Body of pancreas (tissue), 4 donors: ENCODE data around the gene UTRN. TPM values are rescaled to one million over a fixed set of nuclear protein-coding genes. Genes with fewer than 3 reads are reported as not detected.
A peak's percentile ranks its signal among the peaks of the same experiment; 100 is the strongest.

Source experiments
- ATAC-seq: fragments of 150-250 bp; one replicate; pipeline ENCODE4 v1.9.1; 2016
- DNase-seq, 4 donors: peaks; one replicate each; pipeline ENCODE4 v3.0.0-alpha.2; 2019
- H3K27ac ChIP-seq, 4 donors: fragments of 200-600 bp; sonication (generic); 1 replicate in 3 of 4; 2 replicates in 1 of 4; pipeline versions ENCODE4 v1.5.1 to v1.6.1; 2016 to 2019; ENCODE audit warnings: mild to moderate bottlenecking in 1 of 4, mixed read lengths in 1 of 4, moderate library complexity in 1 of 4
- H3K27me3 ChIP-seq, 2 donors: fragments of 200-600 bp; sonication (generic); one replicate each; pipeline ENCODE4 v1.6.0; 2016; ENCODE audit warnings: mild to moderate bottlenecking in 1 of 2
- H3K36me3 ChIP-seq, 2 donors: fragments of 200-600 bp; sonication (generic); replicated peaks in 1 of 2; 2 replicates each; pipeline ENCODE4 v1.5.1; 2016; ENCODE audit warnings: low read depth in 2 of 2; ENCODE audit not compliant: insufficient read depth in 1 of 2
- H3K4me1 ChIP-seq: fragments of 200-600 bp; sonication (generic); one replicate; pipeline ENCODE4 v1.6.0; 2016
- H3K4me3 ChIP-seq, 2 donors: fragments of 200-600 bp; sonication (generic); 1 replicate in 1 of 2; 2 replicates in 1 of 2; pipeline ENCODE4 v1.5.1; 2016 to 2019
- H3K9me3 ChIP-seq, 3 donors: fragments of 200-600 bp; sonication (generic); 1 replicate in 2 of 3; 2 replicates in 1 of 3; pipeline ENCODE4 v1.5.1; 2016
- POLR2A ChIP-seq, 3 donors: fragments of 450-650 bp; IDR thresholded peaks; one replicate each; pipeline ENCODE4 v1.6.1; 2016; ENCODE audit warnings: antibody characterized with exemption in 3 of 3, mild to moderate bottlenecking in 2 of 3
- WGBS, 2 donors: methylation state at CpG; one replicate each; pipeline ENCODE4 v1.1.5; 2017; 5-methylcytosine and 5-hydroxymethylcytosine counted together
- intact Hi-C: fragments of 100-400 bp; cut with DNase I; formaldehyde crosslinking; loops from one replicate; pipeline ENCODE4 v1.15.1; 2023
- total RNA-seq, 2 donors: library from RNA; depleted of rRNA; stranded (reverse); fragments of >200 nt; gene quantifications; one replicate each; pipeline ENCODE4 v1.1.0, GENCODE V29; 2016
- TF ChIP-seq, protein P1 (sequence below), 7 experiments: fragments of 450-650 bp in 4 of 7; fragments of 200-600 bp in 3 of 7; sonication (generic) in 3 of 7; IDR thresholded peaks; one replicate each; pipeline ENCODE4 v1.5.1; 2016 to 2019; ENCODE audit warnings: antibody characterized with exemption in 7 of 7

The UTRN gene
- total RNA-seq, 2 donors from 2014 or later, result 112 to 133 TPM

DNA sequence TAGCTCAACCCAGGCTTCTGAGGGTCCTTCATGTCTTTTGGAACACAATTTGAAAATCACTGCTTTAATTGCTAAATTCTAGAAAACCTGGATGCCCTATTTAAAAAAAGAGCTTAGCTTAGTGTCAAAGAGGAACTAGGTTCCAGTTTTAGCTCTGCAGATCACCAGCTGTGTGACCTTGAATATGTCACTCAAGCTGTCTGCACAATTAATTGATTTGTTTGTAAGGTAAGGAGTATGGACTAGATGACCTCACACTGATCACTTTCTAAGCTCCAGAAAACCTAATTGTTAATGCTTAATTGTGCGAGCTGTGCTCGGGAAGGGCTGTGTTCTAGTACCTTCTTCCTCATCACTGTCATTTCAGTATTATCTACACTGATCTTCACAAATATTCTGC, 26.2 kb downstream of the UTRN start:
- Histone ChIP-seq H3K27me3 (no peaks in the 10 kb centered on the region), H3K4me3 (no peak overlapping the region), H3K27ac (peak overlapping the region in 1 of 4 donors; percentile 29), H3K9me3 (no peaks in the 10 kb centered on the region), H3K36me3 (no peaks in the 10 kb centered on the region), H3K4me1 (peaks cover 48% of the 10 kb centered on the region)
- no peak for TF ChIP-seq POLR2A (IDR thresholded peaks at IDR 0.05)
- TF ChIP-seq, protein P1, sequence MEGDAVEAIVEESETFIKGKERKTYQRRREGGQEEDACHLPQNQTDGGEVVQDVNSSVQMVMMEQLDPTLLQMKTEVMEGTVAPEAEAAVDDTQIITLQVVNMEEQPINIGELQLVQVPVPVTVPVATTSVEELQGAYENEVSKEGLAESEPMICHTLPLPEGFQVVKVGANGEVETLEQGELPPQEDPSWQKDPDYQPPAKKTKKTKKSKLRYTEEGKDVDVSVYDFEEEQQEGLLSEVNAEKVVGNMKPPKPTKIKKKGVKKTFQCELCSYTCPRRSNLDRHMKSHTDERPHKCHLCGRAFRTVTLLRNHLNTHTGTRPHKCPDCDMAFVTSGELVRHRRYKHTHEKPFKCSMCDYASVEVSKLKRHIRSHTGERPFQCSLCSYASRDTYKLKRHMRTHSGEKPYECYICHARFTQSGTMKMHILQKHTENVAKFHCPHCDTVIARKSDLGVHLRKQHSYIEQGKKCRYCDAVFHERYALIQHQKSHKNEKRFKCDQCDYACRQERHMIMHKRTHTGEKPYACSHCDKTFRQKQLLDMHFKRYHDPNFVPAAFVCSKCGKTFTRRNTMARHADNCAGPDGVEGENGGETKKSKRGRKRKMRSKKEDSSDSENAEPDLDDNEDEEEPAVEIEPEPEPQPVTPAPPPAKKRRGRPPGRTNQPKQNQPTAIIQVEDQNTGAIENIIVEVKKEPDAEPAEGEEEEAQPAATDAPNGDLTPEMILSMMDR (IDR thresholded peaks at IDR 0.05), result no peak
- WGBS, 2 donors, result 41 to 48% methylated on average over 2 of the region's 2 CpGs
- intact Hi-C loops, result no loop called here
- ATAC-seq (no peak), DNase-seq (no peak)

DNA sequence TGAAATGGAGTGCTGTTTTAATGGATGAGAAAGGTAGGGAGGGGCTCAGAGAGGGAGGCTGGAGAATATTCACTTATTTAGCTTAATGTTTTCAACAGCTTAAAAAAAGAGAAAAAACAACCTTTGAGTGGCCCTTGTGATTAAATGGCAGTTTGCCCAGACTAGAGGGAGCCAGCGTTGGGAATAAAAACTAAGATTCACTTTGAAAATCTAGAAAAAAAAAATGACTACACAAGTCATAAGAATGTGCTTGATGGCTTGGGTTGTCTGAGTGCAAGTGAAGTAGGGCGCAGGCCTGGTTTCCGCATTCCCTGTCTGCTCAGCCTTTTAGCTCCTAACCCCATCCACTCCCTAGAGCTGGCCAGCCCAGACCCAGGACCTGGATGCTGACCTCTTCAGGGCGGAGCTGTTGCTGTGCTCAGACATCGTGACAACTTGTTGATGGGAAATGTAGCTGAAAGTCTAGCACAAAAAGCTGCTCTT, 28.9 kb downstream of the UTRN start:
- Histone ChIP-seq H3K4me1 (peaks cover 68% of the 10 kb centered on the region), H3K36me3 (no peaks in the 10 kb centered on the region), H3K27ac (peak overlapping the region in 3 of 4 donors; percentile 35 to 68 (median 50)), H3K27me3 (no peaks in the 10 kb centered on the region), H3K9me3 (no peaks in the 10 kb centered on the region), H3K4me3 (no peak overlapping the region)
- DNase-seq, result peak; percentile 33 to 52 (median 40)
- intact Hi-C loops, result no loop called here
- 47 to 50% methylated on average over 5 of the region's 5 CpGs for WGBS, 2 donors
- TF ChIP-seq, protein P1 (IDR thresholded peaks at IDR 0.05), result no peak
- TF ChIP-seq POLR2A (IDR thresholded peaks at IDR 0.05), result no peak
- peak; percentile 51 for ATAC-seq

DNA sequence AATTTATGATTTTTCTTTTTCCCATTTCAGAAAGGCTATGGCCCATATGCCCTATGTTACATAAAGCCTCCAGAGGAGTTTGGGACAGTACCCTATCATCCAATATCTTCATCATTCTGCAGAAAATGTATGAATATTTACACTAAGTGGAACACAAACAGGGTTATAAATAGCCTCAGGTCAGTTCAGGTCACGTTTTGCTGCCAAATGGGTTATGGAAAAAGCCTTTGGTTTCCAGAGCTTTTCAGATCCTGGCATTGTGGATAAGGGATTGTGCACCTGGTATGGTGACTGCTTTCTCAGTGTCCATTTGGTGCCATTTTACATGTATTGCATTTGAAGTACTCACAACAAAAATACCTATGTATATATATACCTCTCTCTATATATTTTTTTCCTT, 29.4 kb downstream of the UTRN start:
- intact Hi-C loops, result no loop called here
- H3K4me1 ChIP-seq, result peaks cover 68% of the 10 kb centered on the region

DNA sequence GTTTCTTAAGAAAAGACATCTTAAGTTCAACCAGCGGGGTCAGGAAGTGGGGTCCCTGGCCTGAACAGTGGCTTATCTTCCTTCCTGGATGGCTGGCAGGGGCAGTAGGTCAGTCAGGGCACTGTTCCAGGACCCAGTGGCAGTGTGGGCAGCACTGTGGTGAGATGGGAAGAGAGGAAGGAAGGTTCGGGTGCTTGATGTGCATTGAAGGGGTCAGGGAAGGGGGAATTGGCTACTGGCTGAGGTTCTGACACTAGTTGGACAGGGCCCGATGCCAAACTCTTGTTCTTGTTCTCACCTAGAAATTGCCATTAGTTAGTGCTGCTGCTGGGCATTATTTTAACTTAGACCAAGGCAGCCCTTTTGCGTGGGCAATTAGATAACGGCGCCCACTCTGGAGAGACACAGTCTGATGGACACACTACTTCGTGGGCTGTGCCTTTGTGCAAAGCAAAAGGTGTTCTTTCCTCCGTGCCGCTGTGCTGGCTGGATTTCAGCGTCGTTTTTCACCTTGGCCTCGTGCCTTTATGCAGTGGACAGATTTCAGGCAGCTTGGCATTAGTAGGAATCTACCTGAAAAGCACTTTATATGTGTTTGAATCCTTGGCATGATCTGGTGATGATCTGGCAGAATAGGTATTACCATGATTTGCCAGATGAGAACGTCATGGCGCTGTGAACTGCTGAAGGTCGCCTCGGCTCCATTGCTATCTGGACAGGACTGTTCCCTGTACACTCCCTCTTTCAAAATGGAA, 30.3 kb downstream of the UTRN start:
- H3K4me1 ChIP-seq, result peaks cover 66% of the 10 kb centered on the region
- ATAC-seq, result peak; percentile 61
- H3K4me3 ChIP-seq, result no peak overlapping the region
- peak overlapping the region; percentile 44 to 68 (median 54) for H3K27ac ChIP-seq
- H3K9me3 ChIP-seq, result no peaks in the 10 kb centered on the region
- intact Hi-C loops, result no loop called here
- TF ChIP-seq, protein P1 (IDR thresholded peaks at IDR 0.05), result peak in 3 of 7 experiments; percentile 20 to 34 (median 27)
- TF ChIP-seq POLR2A (IDR thresholded peaks at IDR 0.05), result no peak
- H3K36me3 ChIP-seq, result no peaks in the 10 kb centered on the region
- H3K27me3 ChIP-seq, result no peaks in the 10 kb centered on the region
- WGBS, 2 donors, result 12 to 20% methylated on average over 11 to 16 of the region's 16 CpGs
- DNase-seq, result peak; percentile 47 to 67 (median 60)

More for the DNA sequence above, 29.4 kb downstream of the UTRN start:
- peak; percentile 45 for ATAC-seq
- DNase-seq, result peak in 2 of 4 donors; percentile 46 to 47
- Histone ChIP-seq H3K27ac (peak overlapping the region in 3 of 4 donors; percentile 35 to 68 (median 50)), H3K4me3 (no peak overlapping the region), H3K27me3 (no peaks in the 10 kb centered on the region), H3K36me3 (no peaks in the 10 kb centered on the region), H3K9me3 (no peaks in the 10 kb centered on the region)
- TF ChIP-seq, protein P1 (IDR thresholded peaks at IDR 0.05), result no peak
- TF ChIP-seq POLR2A (IDR thresholded peaks at IDR 0.05), result no peak
- 12 to 39% methylated on average over 1 of the region's 1 CpG for WGBS, 2 donors
